Keratinocyte (primary cell): ENCODE results near the gene ADAMTS10. TPM values are rescaled to one million over a fixed set of nuclear protein-coding genes. Genes with fewer than 3 reads are reported as not detected.

Experiments
- DNase-seq: peaks from one replicate; pipeline ENCODE4 v3.0.0-alpha.2; 2011; ENCODE audit warnings: low read depth, missing footprints, low spot score
- FAIRE-seq: peaks from 2 replicates; lab custom pipeline; 2011; peaks lifted over from hg19 to GRCh38; lab: Jason Lieb, UNC
- H2AFZ ChIP-seq: 2 replicates; pipeline ENCODE4 v1.6.0; 2012; ENCODE audit warnings: low read length, control low read depth, inconsistent platforms; ENCODE audit not compliant: control insufficient read depth
- H3K27ac ChIP-seq: 2 replicates; pipeline ENCODE4 v1.5.1; 2011; ENCODE audit warnings: low read length; ENCODE audit not compliant: control insufficient read depth, insufficient read depth
- H3K27me3 ChIP-seq: 3 replicates; pipeline ENCODE4 v1.6.0; 2011; ENCODE audit warnings: low read length; ENCODE audit not compliant: control insufficient read depth, insufficient read depth; ENCODE audit errors: extremely low read depth
- H3K36me3 ChIP-seq, 2 experiments: 2 replicates in 1 of 2; 3 replicates in 1 of 2; pipeline ENCODE4 v1.5.1; 2011; ENCODE audit warnings: low read length in 2 of 2, mild to moderate bottlenecking in 1 of 2; ENCODE audit not compliant: control insufficient read depth in 2 of 2, insufficient read depth in 2 of 2; ENCODE audit errors: extremely low read depth in 1 of 2
- H3K4me1 ChIP-seq: 3 replicates; pipeline ENCODE4 v1.5.1; 2011; ENCODE audit warnings: low read length; ENCODE audit not compliant: control insufficient read depth, insufficient read depth; ENCODE audit errors: extremely low read depth
- H3K4me2 ChIP-seq: 3 replicates; pipeline ENCODE4 v1.6.0; 2011; ENCODE audit warnings: low read depth, low read length; ENCODE audit not compliant: control insufficient read depth, insufficient read depth; ENCODE audit errors: extremely low read depth
- H3K4me3 ChIP-seq, 3 experiments: fragments of 200-600 bp in 1 of 3; sonication (generic) in 1 of 3; 2 replicates in 2 of 3; 3 replicates in 1 of 3; pipeline ENCODE4 v1.5.1; 2011 to 2016; ENCODE audit warnings: low read length in 3 of 3, mild to moderate bottlenecking in 3 of 3, control low read depth in 2 of 3, inconsistent platforms in 1 of 3, low read depth in 1 of 3, mixed read lengths in 1 of 3, mixed run types in 1 of 3, moderate library complexity in 1 of 3; ENCODE audit not compliant: control insufficient read depth in 2 of 3, insufficient read depth in 2 of 3; ENCODE audit errors: extremely low read depth in 1 of 3
- H3K79me2 ChIP-seq: 2 replicates; pipeline ENCODE4 v1.6.0; 2012; ENCODE audit warnings: low read length; ENCODE audit not compliant: control insufficient read depth, insufficient read depth
- H3K9ac ChIP-seq: 3 replicates; pipeline ENCODE4 v1.6.0; 2011; ENCODE audit warnings: low read length; ENCODE audit not compliant: control insufficient read depth, insufficient read depth; ENCODE audit errors: extremely low read depth
- H3K9me1 ChIP-seq: 3 replicates; pipeline ENCODE4 v1.6.0; 2011; ENCODE audit warnings: low read length; ENCODE audit not compliant: control insufficient read depth, insufficient read depth; ENCODE audit errors: extremely low read depth
- H3K9me3 ChIP-seq: 2 replicates; pipeline ENCODE4 v1.5.1; 2012; ENCODE audit warnings: low read depth, low read length; ENCODE audit not compliant: control insufficient read depth
- H4K20me1 ChIP-seq: 3 replicates; pipeline ENCODE4 v1.6.0; 2011; ENCODE audit warnings: low read length; ENCODE audit not compliant: control insufficient read depth, insufficient read depth; ENCODE audit errors: extremely low read depth
- EZH2 ChIP-seq: IDR thresholded peaks from one replicate; pipeline ENCODE4 v1.6.1; 2012; ENCODE audit warnings: inconsistent platforms, mild to moderate bottlenecking, low read length, moderate library complexity
- dilution Hi-C: fragments of 300-500 bp; cut with MboI; formaldehyde crosslinking; loops from one replicate; pipeline ENCODE4 v1.7.0; 2020; ENCODE audit warnings: low sequenced_read_pairs; ENCODE audit not compliant: extremely low pct_ligation_motif_present
- polyA plus RNA-seq, 5 experiments: library from polyadenylated mRNA; depleted of rRNA in 3 of 5; stranded (reverse) in 3 of 5; stranded (forward) in 1 of 5; unstranded in 1 of 5; fragments of >200 nt; gene quantifications; 1 replicate in 1 of 5; 2 replicates in 3 of 5; 3 replicates in 1 of 5; pipeline versions ENCODE4 v1.2.1 to v1.2.3, GENCODE V29; 2011 to 2012; ENCODE audit warnings: missing spikeins in 2 of 5, low read depth in 1 of 5, low replicate concordance in 1 of 5
- TF ChIP-seq, protein P1 (sequence below), 3 experiments: IDR thresholded peaks in 1 of 3; conservative IDR thresholded peaks in 1 of 3; optimal IDR thresholded peaks in 1 of 3; 2 replicates in 2 of 3; 3 replicates in 1 of 3; pipeline versions ENCODE3 to v1.5.1; 2011; ENCODE audit warnings: low read length in 3 of 3, mild to moderate bottlenecking in 3 of 3, moderate library complexity in 2 of 3, control low read depth in 1 of 3, inconsistent platforms in 1 of 3; ENCODE audit not compliant: insufficient read depth in 2 of 3; ENCODE audit errors: extremely low read depth in 1 of 3

The ADAMTS10 gene
- polyA plus RNA-seq, 1 donor (not counting 4 experiments of a cell fraction or from before 2014, with no cell fraction given): not detected

DNA sequence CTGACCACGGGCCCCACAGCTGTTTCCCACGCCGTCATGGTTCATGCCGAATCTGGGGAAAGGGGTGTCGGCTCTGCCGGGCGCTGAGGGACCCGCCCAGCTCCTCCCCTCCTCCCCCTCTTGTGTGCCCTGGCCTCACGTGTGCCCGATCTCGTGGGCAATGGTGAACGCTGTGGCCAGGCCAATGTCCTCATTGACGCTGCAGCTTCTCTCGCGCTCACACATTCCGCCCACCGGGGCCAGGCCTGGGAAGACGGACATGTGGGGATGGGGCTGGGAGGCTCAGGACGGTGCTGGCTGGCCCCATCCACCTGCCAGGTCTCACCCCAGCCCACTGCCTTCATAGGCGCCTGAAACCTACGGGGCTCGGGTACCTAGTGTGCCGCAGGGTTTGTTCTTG lies 14.3 kb downstream of the ADAMTS10 start:
- Histone ChIP-seq H3K9me1 (no peaks in the 10 kb centered on the region), H3K4me2 (no peak overlapping the region), H2AFZ (no peak overlapping the region), H3K9me3 (peaks cover 9% of the 10 kb centered on the region), H3K4me1 (no peaks in the 10 kb centered on the region), H3K27me3 (peaks cover 6% of the 10 kb centered on the region), H3K79me2 (no peaks in the 10 kb centered on the region), H3K9ac (no peak overlapping the region), H3K27ac (no peak overlapping the region), H3K36me3 (no peaks in the 10 kb centered on the region), H4K20me1 (no peaks in the 10 kb centered on the region), H3K4me3 (no peak overlapping the region)
- FAIRE-seq (no peak), DNase-seq (no peak)
- TF ChIP-seq EZH2: no peak
- TF ChIP-seq, protein P1, sequence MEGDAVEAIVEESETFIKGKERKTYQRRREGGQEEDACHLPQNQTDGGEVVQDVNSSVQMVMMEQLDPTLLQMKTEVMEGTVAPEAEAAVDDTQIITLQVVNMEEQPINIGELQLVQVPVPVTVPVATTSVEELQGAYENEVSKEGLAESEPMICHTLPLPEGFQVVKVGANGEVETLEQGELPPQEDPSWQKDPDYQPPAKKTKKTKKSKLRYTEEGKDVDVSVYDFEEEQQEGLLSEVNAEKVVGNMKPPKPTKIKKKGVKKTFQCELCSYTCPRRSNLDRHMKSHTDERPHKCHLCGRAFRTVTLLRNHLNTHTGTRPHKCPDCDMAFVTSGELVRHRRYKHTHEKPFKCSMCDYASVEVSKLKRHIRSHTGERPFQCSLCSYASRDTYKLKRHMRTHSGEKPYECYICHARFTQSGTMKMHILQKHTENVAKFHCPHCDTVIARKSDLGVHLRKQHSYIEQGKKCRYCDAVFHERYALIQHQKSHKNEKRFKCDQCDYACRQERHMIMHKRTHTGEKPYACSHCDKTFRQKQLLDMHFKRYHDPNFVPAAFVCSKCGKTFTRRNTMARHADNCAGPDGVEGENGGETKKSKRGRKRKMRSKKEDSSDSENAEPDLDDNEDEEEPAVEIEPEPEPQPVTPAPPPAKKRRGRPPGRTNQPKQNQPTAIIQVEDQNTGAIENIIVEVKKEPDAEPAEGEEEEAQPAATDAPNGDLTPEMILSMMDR (optimal IDR thresholded peaks at IDR 0.05 in 1 of 3, IDR thresholded peaks at IDR 0.05 in 1 of 3, conservative IDR thresholded peaks at IDR 0.05 in 1 of 3; ENCODE audit: extremely low read depth in 1 of 3, insufficient read depth in 2 of 3, low read length in 3 of 3): no peak
- dilution Hi-C loops: no loop called here

DNA sequence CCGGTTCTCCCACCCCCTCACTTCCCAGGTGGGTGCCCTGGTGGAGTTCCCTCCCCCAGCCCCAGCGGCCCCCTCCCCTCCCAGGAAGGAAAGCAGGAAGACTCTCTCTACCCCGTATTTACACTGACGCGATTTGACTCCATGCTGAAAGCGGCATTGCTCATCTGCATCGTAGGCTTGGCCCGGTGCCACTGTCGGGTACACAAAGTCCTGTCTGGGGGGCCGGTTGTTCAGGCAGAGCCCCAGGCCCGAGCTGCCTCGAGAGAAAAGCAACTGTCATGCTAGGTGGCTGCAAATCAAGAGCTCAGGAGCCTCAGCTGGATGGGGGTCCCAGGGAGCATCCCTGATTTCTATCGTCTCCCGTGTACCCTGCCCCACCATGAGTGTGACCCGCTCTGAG lies 14.9 kb downstream of the ADAMTS10 start:
- Histone ChIP-seq H3K9me3 (peaks cover 7% of the 10 kb centered on the region), H3K4me1 (no peaks in the 10 kb centered on the region), H3K9me1 (no peaks in the 10 kb centered on the region), H3K36me3 (no peaks in the 10 kb centered on the region), H3K27me3 (peaks cover 6% of the 10 kb centered on the region), H3K4me3 (no peak overlapping the region), H2AFZ (no peak overlapping the region), H4K20me1 (no peaks in the 10 kb centered on the region), H3K79me2 (no peaks in the 10 kb centered on the region), H3K27ac (no peak overlapping the region), H3K4me2 (no peak overlapping the region), H3K9ac (no peak overlapping the region)
- FAIRE-seq (no peak), DNase-seq (no peak)
- dilution Hi-C loops: no loop called here
- TF ChIP-seq, protein P1 (optimal IDR thresholded peaks at IDR 0.05 in 1 of 3, IDR thresholded peaks at IDR 0.05 in 1 of 3, conservative IDR thresholded peaks at IDR 0.05 in 1 of 3; ENCODE audit: extremely low read depth in 1 of 3, insufficient read depth in 2 of 3, low read length in 3 of 3): no peak
- no peak for TF ChIP-seq EZH2
